GM18951 (cell line): ENCODE results near the gene GGT6.

Experiments used
- POLR2A ChIP-seq: IDR thresholded peaks from 4 replicates; pipeline ENCODE4 v1.6.1; 2011; ENCODE audit warnings: mild to moderate bottlenecking; ENCODE audit not compliant: insufficient read length, insufficient read depth; ENCODE audit errors: extremely low read depth
- in situ Hi-C: fragments of 300-500 bp; cut with MboI; formaldehyde crosslinking; loops from one replicate; pipeline ENCODE4 v1.12.0; 2022; ENCODE audit warnings: low sequenced_read_pairs, mixed read lengths, inconsistent platforms; ENCODE audit not compliant: unreplicated experiment

Gene GGT6

DNA sequence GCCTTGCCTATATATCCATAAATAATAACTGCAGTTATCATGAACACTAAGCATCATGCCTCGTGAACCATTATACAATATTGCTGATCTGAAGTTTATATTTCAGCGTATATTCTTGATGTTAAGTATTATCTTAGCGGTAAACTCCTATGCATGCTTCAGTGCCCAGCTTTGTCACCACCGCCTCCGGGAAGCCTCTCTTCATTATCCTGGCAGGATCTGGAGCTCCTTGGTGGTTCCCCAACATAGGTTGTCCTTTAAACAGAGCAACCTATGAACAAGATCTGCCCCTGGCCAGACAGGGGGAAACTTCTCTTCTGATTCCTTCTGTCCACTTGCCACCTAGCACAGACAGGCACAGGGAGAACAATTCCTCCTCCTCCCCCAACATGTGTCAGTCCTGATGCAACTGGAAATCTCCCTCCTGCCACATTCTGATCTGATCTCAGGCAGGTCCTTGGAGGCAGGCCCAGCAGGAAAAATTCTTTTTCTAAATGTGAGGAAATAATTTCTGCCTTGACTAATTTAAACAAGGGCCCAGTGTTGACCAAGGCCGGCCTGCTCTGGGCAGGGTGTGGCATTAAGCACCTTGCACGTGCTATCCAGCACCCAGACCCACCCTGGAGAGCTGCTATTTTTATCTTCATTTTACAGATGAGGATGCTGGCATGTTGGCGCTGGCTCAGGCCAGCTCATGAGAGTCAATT lies 39.3 kb downstream of the GGT6 start:
- no peak for TF ChIP-seq POLR2A
- in situ Hi-C loops: no loop called here

GRCh38 chr17:4520060-4520893 lies 40.1 kb downstream of the GGT6 start:
- TF ChIP-seq POLR2A: no peak
- in situ Hi-C loops: no loop called here

- in situ Hi-C loops: no loop called here
Observed at GRCh38 chr17:4519361-4519788, 41.0 kb downstream of the GGT6 start.

DNA sequence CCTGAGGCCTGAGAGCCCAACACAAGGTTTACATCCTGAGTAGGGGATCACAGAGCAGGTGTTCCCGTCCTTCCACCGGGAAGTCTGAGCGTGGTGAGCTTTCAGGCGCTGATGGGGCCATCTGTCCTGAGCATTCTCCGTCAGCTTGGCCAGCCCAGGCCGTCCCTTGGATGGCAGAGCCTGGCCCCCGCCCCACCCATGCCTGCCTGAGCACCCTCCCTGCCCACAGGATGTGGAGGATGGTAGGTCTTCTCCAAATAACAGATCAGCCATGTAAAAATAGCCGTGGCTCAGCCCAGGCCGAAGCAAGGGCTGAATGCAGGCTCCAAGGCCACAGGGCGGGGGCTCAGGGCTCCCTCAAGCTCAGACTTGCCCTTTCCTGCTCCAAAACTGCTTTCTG lies 41.5 kb downstream of the GGT6 start:
- TF ChIP-seq POLR2A: no peak
- in situ Hi-C loops: no loop called here

More at GRCh38 chr17:4519361-4519788, 41.0 kb downstream of the GGT6 start:
- no peak for TF ChIP-seq POLR2A

GRCh38 chr17:4516735-4517134 lies 43.6 kb downstream of the GGT6 start:
- in situ Hi-C loops: no loop called here

GRCh38 chr17:4515501-4515900 lies 44.9 kb downstream of the GGT6 start:
- in situ Hi-C loops: no loop called here
- no peak for TF ChIP-seq POLR2A

More at GRCh38 chr17:4516735-4517134, 43.6 kb downstream of the GGT6 start:
- no peak for TF ChIP-seq POLR2A

DNA sequence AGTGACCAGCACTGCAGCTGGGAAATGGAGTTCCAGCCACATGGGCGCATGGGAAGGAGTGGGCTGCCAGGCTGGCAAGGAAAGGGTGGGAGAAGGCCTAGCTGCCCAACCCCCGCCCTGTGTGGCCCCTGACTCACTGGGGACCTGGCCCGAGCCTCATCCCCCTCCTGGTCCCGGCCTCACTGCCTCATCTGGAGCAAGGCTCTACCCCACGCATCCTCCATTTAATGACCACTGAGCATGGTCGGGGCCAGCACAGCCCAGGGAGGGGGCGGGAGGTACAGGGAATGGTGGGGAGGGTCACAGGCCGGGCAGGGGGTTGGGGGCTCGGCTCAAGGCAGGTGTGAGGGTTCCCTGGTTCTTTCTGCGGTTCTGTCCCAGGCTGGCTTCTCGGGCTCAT lies 45.6 kb downstream of the GGT6 start:
- in situ Hi-C loops: no loop called here
- TF ChIP-seq POLR2A: no peak

- no peak for TF ChIP-seq POLR2A
- in situ Hi-C loops: no loop called here
Observed at GRCh38 chr17:4514206-4514605, 46.2 kb downstream of the GGT6 start.

DNA sequence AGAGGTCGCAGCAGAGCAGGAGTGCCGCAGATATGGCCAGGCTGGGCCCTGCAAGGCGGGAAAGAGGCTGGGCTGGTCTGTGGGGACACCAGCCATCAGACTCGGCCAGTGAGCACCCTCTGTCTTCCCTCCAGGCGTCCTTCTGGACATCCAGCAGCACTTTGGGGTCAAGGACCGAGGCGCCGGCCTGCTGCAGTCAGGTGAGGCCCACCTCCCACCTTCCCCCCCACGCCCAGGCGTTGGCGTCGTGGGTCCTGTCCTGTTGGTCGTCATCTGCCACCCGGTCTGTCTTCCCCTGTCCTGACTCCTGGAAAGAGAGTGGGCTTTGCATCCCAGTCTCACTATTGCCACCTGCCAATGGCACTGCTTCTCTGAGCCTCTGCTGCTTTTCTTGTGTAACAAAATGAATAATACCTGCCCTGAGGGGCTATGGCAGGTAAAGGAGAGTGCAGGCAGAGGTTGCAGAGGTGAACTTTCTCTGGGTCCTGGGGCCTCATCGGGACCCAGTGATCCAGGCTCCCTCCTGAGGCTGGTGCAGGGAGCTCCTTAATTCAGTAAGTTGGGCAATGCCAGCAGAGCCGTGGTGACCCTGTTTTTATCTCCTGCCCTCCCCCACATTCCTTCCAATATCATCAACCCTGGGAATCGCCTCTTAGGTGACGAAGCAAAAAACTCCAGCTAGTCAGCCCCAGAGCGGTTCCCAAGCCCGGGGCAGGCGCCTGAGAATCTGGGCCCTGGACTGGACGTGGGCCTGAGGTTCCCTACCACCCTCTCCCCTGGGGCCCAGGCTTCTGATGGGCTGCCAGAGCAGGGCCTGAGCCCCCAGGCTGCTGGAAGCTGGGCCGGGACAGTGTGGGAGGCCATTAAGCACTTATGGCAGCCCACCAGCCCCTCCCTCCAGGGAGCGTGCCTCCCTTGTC lies 47.0 kb downstream of the GGT6 start:
- no peak for TF ChIP-seq POLR2A
- in situ Hi-C loops: no loop called here

DNA sequence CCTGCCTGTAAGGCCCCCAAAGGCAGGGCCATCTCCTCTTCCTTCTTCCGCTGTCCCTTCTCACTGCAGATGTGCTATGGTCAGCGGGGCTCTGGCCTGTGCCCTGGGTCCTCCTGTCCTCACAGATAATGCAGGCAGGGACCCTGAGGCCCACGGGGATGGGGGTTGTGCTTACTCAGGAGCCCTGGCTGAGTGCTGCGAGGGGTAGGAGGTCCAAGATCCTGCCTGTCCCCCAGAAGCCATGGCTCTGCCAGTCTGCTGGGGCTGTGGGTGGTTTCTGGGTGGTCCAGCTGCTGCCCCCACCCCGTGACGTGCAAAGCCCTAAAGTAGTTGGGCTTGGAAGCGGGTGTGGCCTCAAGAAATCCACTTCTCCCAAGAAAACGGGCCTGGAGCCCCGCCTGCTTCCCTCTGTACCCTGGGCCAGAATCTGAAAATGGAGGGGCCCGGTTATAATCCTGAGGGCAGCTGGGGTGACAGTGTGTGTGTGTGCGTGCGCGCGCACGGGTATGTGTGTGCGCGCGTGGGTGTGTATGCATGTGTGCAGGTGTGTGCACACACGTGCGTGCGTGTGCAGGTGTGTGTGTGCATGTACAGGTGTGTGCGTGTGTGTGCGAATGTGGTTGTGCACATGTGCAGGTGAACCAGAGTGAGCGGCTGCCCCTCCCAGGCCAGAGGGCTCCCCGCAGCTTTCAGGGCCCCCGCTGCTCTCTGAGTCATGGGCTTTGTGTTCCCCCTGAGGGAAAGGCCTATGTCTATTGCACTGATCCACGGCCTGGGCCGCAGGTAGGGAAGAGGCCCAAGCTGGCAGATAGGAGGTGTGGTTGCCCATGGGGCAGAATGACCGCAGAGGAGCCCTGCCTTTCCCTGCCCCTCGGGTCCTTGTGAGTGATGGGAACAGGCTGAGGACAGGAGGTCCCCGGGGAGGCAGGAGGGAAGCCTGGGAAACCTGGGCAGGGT lies 47.9 kb downstream of the GGT6 start:
- in situ Hi-C loops: no loop called here
- TF ChIP-seq POLR2A: no peak

DNA sequence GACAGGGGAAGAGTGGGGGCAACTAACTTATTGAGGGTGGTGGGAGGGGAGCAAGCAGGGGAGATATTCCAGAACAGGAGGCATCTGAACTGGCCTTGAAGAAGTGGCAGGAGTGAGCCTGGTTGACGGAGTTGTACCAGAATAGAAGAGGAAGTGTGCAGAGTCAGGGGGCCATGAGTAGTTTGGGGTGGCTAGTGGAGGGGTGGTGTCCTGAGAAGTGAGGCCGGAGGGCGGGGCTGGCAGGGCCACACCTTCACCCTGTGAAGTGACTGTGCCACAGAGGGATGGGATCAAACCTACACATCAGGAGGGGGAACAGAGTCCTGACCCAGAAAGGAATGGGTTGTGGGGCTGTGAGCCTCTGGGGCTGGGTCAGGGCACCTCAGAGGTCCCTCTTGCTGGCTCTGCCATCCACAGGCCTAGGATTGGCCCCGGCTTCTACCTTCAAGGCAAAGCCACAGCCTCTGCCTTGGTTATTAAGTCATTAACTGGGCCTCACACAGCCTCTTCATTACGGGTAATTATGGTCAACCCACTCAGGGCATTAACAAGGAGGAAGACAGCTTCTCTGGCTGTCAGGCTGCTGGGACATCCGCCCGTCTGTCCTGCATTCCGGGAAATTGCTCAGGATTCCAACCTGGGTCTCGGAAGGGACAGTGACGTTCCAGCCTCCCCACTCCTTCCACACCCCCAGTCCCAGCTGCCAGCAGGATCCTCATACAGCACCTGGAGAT lies 49.0 kb downstream of the GGT6 start:
- in situ Hi-C loops: no loop called here
- no peak for TF ChIP-seq POLR2A
